GM21786 (cell line): ENCODE results near the gene NARS2.
A peak's percentile ranks its signal among the peaks of the same experiment; 100 is the strongest.

Source experiments
- ATAC-seq: cut with Tn5 transposase; IDR thresholded peaks from one replicate; pipeline ENCODE4 v1.9.1; 2021; ENCODE audit not compliant: unreplicated experiment

NARS2 gene

DNA sequence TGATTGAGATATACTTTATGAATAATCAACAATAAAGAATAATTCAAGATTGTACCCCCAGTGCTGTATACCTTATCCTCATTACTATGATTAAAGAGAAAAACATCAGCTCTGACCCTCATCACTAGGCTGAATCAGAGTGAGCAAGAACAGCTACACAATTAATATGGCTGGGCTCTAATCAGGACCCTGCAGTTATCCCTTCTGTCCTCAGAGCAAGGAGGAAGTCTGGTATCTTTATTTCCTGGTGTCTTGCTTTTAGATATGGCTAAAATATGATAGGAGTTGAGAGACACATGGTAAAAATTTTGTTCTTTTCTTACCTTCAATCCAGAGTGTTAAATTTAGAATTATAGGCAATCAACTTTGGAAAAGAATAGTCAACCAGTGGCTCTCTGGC lies 128.5 kb downstream of the NARS2 start:
- no peak for ATAC-seq

DNA sequence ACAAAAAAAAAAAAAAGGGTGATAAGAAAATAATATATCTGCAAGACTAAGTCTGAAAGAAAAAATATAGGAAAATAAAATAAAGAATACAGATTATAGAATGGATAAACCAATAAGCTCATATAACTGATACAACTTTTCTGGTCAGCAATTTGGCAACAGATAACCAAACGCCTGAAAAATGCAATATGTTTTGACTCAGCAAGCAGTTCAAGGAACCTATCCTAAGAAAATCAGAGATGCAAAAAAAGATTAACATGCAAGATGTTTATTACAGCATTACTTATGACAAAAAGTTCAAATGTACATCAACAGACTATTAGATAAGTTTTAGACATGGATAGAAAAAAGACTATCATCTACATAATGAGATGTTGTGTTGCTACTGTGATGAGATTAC lies 129.9 kb downstream of the NARS2 start:
- no peak for ATAC-seq

DNA sequence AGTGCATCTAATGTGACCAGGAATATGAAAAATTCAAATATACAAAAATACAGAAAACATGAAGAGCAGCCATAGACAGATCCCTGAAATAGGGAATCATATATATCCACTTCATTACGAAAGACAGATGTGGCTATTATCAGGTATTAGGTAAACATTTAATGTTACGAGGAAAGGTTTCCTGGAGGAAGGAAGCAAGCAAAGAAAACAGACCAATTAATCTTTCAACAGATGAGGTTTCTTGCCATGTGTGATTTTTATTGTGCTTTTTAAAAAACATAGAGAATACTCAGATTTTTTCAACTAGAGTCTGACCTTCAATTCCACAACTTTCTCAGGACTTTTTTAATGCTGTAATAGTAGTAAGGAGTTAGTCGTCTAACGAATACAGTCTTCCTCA lies 132.7 kb downstream of the NARS2 start:
- no peak for ATAC-seq

DNA sequence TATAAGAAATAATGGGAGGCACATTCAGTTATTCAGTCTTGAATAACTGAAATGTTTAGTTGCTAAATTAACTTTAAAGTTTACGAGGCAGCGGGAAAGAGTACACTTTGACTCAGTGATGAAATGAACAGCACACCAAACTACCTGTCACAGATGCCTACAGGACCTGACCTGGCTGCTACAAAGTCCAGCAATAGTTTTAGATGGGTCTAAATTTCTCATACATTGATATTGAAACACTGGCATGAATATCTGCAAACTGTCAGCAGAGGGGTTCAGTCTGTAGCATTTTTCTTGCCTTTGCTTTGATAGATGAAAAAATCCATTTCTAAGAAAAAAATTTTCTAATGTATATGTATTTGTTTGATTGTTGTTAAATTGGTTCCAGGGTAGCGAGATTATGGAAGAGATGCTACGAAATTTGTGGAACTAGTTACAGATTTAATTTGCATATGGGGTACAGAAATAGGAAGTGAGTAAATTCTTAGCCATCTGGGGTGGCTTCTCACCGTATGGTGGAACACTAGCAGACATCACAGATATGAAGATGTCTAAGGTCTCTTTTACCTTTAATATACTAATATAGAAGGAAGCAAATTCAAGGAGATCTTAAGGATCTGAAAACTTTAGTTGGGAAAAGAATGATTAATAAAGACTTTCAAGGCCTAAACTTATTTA lies 136.2 kb downstream of the NARS2 start:
- ATAC-seq, result peak; percentile 66

DNA sequence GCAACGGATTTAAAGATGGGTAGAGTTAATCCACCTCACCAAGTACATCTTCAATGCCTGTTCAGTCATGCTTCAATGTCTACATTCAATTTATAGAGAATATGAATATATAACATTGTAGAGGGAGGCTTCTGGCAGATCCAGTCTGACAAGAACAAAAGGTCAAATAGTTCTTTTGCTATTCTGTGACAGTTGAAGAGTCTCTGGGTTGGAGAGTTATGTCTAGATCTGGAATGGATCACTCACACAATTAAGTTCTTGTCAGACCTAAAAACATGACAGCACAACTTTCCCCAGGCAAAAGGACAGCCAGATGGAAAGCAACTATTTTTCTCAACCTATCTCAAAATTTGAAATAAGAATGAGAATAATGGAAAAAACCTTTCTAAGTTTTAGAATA lies 141.7 kb downstream of the NARS2 start:
- no peak for ATAC-seq

DNA sequence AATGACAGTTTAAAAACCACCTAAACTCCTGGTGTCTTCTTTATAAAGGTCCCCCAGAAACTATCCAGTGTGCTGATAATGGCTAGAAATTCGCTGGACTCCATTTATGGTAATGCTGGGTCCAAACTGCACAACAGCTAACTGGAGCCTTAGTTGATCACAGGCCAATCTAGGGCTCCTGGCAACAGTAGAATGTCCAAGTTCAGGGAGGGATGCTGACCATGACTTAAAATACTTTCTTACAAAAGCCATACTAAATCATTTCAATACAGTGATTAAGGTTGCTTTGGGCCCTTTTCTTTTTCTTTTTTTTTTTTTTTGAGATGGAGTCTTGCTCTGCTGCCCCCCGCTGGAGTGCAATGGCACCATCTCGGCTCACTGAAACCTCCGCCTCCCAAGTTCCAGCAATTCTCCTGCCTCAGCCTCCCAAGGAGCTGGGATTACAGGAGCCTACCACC lies 142.6 kb downstream of the NARS2 start:
- no peak for ATAC-seq

DNA sequence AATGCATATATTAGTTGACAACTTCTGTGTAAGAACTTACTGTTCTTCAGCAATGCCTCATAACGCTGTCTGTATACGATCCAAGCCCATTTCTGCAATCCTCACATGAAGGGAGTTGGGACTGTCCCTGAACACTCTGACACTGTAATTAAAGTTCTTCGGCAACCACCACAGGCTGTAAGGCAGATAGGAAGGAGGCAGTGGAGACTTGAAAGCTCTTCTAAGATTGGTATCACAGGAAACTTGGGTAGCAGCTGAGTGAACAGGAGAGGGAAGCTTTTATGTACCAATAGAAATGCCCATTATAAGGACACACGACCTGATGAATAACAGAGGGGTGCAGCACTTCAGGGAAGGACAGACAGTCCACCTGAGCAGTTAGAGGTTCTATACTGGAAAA lies 145.0 kb downstream of the NARS2 start:
- no peak for ATAC-seq

DNA sequence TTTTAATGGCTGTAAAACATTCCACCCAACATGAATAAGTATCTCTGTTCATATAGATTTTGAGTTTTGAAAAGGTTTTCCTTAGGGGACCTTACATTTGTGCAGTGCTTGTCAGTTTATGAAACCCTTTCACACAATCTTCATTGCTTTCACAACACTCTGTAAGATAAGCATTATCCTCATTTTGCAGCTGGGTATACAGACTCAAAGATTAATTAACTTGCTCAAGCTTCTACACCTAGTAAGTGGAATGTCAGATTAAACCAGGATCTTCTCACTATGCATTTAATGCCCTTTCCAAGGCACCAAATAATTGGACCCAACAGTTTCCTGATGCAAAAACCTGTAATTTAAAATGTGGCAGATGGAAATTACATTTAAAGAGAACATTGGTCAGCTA lies 145.5 kb downstream of the NARS2 start:
- no peak for ATAC-seq

DNA sequence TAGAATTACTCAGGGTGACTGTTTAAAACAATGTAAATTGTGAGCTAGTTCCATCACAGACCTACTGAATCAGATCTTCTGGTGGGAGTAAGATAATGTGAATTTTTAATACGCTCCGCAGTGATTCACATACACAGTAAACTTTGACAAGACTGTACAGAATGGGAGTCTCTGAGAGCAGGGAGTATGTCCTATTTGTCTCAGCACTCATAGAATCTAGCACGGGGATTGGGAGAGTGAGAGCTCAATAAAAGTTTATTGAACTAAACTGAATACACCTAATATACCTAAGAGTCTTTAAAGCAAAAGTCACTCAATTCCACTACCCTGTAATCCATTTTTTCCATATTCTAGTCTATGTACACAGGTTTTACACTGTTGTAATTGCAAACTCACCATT lies 145.9 kb downstream of the NARS2 start:
- no peak for ATAC-seq

DNA sequence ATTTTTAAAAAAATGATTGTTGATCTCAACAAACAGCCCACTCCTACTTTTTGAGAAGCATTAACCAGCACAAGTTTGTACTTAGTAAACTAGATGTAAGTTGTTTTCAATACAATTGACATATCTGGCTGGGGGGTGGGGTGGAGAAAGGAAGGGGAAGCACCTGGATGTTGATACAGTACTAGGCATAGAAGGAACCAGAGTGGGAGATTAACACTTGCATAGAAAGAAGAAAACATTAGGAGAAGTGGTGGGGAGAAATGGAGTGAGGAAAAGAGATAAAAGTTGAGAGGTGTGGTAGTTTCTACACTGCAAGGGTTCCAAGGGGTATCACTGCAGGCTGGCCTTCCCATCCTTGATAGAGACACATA lies 146.4 kb downstream of the NARS2 start:
- ATAC-seq, result no peak

DNA sequence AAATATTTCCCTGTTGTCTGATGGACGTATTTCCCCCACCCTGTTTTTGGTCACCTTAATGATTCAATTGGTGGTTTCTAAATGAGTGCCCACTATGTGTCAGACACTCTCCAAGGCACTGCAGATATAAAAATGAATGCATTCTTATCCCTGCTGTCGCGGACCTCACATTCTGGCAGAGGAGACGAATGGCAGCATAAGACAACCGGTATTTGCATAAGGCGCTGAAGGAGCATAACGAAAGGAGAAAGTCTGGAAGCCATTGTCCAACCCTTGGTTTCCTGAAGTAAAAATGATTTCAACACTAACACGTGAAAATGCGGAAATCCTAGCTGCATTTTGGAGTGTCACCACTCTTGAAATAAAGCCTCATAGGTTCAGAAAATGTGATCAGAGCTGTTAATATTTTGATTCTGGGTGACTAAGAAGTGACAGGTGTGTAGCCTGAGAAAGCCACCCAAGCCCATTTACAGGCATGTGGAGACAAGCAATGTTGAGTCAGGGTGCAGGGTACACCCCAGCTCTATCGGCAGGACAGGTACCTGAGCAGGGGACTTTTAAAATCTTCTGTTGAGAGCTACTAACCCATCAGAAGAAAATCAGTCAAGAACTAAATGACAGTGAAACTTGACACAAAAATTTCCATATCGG lies 146.9 kb downstream of the NARS2 start:
- ATAC-seq, result no peak

DNA sequence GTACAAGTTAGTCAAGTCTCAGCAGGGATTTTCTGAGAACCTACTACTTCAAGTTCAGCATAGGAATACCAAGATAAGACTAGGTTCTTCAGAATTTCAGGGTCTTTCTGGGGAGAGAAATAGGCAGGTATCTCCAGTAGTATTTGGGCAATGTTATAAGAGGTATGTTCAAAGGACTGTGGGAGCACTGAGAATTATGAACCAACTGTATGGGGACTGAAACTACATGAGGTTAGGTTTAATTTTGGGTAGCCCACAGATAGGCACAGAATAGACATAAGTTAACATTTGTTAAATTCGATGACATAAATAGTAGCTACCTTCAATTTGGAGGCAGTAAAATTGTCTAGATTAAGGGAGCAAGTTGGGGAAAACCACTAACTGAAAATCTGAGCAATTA lies 147.8 kb downstream of the NARS2 start:
- ATAC-seq, result no peak

DNA sequence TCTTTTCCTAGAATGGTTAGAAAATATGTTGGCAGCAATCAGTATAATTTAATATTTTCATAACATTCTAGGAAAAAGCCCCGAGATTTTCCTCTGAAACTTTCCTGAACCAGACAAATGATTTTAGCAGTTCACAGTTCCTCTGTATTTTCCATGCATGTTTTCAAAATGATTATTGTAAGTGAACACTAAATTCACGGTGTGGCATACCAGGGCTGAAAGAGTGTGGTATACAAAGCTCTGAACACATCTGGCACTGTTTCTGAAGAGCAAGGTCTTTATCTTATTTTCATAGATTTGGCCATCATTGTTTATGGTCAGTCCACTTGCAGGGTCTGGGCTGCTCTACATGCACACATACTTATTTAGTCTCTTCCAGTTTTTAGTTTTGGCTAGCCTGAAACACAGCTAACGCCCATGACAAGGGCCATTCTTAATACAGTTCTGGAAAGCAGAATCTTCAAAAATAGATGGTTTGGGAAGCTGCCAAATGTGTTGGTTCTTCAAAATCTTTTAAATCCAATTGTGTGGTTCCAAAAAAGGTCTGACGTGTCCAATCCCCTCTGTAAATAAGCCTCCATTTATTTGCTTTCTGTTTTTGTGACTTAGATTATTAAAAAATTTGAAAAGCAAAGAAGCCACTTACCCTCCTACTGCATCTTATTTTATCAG lies 149.1 kb downstream of the NARS2 start:
- no peak for ATAC-seq

DNA sequence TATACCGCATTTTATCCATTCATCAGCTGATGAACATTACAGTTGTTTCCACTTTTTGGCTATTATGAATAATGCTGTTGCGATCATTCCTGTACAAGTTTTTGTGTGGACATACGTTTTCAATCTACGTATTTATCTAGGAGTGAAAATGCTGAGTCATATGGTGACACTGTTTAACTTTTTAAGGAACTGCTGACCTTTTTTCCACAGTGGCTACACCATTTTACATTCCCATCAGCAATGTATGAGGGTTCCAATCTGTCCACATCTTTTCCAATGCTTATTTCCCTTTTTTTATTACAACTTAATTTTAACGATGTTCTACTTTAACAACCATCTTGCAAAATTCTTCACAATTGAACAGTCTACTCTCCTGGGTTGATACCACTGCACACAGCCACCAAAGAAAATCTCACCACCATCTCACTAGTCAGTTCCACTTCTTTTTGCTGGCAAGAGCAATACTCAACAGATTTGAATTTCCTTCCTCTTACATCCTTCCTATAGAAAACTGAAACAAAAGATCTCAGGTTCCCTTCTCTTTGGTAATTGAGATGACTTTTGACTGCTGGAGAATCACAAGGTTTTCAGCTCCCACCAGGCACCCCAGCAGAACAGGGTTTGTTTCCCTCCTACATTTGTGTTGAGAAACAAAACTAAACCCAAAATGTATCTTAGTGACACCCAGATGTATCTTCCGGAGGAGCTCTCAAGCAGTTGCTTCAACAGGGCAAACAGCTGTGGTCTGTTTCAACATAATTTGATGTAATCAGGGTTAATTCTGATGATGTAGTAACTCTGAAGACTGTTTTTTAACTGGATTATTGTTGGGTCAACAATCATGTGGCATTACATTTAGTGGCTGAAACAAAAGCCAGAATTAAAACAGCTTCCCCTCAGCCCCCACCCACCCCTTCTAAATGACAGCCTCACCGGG lies 150.1 kb downstream of the NARS2 start:
- no peak for ATAC-seq

DNA sequence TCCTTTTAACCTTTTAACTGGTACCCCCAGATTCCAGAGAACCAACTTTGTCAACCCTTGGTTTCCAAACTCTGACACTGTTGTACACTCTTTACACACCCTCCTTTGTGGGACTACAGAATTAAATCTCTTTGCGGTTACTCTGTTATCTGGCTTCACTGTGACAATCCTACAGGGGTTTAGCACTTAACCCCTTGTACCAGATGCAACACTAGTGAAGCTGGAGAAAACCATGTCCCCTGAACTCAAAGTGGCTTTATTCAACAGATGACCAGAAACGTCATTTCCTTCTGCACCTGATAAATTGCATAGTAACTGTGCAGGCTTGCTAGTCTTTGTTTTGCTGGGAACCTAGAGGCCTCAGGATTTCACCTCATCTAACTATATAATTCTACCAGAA lies 151.4 kb downstream of the NARS2 start:
- no peak for ATAC-seq

DNA sequence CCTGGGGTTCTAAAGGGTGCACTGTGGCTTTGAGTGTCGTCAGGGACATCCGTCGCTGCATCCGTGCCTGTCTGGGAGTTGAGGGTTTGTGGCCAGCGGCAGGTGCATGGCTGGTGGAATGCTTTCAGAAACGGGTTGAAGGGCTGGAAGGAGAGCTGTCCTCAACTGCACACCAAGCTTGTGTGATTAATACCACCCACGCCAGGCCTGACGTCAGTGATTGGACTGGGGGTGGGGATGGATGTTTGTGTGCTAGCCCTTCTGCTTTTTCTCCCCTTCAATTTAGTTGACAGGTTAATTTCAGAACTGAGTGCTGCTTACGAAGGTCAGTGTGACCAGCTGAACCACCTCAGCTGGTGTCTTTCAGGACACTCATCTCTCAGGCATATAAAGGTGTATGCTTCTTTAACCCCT lies 153.9 kb downstream of the NARS2 start:
- ATAC-seq, result no peak

DNA sequence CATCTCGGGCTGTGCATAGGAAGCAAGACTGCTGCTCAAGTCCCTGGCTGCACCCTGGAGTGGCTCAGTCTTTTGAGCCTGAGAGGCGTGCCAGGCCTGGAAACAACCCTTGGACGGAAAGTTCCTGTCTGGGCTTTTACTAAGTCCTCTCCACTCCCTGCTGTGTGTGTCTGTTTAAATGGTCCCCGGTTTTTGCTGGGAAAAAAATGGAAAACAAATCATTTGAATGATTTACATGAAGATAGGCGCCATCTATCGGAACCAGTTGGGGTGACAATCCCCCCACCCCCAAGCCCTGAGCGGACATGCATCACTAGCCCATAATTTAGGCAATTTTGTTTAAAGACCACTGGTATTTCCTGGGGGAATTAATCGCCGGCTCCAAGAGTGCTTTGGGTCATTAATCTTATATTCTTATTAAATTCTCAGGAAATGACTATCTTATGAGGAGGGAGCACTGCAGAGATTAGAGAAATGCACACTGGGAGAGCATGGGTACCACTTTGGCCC lies 154.4 kb downstream of the NARS2 start:
- ATAC-seq, result no peak

DNA sequence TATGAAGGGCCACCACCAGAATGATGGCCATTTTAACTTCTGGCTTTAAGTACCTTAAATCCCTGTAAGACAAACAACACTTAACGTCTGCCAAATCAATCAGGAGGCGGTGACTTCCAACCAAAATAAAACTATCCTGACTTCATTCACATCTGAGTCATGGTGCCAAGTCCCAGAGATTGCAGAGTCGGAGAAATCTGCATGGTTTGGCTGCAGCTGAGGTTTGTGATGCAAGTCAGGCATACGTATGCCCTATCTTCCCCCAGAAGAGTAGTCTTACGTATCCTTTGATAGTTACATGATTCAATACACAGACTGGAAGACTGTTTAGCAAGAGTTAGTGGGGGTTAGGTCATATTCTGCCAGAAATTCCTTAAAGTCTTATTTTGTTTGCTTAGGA lies 155.3 kb downstream of the NARS2 start:
- ATAC-seq, result no peak

DNA sequence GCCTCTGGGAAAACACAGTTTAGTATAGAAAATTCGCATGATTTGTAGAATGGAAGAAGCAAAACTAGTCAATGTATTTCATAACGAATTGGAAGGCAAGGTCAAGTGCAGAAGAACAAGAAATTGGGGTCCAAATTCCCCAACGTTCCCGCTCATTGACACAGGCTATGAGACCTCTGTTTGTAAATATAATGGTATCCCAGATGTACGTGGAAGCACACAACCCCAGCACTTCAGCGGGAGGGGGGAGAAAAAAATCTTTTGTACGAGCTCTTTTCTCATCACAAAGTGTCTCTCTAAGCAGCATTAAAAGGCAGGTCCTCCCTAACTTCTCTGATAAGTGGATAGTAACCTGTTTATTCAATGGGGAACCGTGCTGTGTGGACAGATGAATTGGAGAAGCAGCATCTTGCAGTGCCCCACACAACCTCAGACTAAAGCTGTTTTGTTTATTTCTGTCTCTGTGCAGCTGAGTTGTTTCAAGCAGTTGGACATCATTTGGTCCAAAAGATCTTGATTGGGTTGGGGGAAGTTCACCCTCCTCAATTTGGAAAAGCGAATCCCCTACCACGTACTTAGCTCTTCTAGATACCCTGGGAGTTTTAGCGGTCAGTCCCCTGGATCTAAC lies 156.0 kb downstream of the NARS2 start:
- no peak for ATAC-seq

DNA sequence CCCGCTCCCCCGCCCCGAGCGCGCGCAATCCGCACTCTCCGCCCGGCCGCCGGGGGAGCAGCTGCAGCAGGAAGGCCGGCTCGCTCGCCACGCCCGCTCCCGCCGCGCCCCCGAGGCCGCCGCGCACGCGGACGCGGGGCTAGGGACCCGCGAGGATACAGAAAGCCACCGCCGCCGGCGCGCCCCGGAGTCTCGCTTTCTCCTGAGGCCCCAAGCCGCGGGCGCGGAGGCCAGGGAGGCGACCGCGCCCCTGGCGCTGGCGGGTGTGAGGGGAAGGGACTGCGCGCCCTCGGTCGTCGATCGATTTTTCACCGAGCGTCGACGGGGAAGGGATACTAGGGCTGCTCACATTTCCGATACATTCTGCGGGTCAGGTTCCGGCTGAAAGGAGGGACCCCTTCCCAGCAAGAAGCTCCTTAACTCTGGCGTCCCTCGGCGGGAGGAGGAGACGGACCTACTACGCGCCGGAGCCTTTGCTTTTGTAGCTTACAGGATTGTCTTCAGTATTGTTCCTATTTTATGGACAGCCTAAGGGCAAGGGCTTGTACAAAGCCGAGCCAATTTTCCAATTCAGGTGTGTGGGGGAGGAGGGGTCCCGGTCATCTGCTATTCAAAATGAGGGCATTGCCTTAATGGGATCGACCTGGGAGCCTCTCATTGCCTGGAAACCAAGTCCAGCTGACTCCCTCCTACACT lies 156.6 kb downstream of the NARS2 start:
- peak; percentile 41 for ATAC-seq
